ENCODE data around the gene SLC22A8. TPM values are rescaled to one million over a fixed set of nuclear protein-coding genes. Genes with fewer than 3 reads are reported as not detected.

SLC22A8 gene, protein sequence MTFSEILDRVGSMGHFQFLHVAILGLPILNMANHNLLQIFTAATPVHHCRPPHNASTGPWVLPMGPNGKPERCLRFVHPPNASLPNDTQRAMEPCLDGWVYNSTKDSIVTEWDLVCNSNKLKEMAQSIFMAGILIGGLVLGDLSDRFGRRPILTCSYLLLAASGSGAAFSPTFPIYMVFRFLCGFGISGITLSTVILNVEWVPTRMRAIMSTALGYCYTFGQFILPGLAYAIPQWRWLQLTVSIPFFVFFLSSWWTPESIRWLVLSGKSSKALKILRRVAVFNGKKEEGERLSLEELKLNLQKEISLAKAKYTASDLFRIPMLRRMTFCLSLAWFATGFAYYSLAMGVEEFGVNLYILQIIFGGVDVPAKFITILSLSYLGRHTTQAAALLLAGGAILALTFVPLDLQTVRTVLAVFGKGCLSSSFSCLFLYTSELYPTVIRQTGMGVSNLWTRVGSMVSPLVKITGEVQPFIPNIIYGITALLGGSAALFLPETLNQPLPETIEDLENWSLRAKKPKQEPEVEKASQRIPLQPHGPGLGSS
- total RNA-seq, result not detected

DNA sequence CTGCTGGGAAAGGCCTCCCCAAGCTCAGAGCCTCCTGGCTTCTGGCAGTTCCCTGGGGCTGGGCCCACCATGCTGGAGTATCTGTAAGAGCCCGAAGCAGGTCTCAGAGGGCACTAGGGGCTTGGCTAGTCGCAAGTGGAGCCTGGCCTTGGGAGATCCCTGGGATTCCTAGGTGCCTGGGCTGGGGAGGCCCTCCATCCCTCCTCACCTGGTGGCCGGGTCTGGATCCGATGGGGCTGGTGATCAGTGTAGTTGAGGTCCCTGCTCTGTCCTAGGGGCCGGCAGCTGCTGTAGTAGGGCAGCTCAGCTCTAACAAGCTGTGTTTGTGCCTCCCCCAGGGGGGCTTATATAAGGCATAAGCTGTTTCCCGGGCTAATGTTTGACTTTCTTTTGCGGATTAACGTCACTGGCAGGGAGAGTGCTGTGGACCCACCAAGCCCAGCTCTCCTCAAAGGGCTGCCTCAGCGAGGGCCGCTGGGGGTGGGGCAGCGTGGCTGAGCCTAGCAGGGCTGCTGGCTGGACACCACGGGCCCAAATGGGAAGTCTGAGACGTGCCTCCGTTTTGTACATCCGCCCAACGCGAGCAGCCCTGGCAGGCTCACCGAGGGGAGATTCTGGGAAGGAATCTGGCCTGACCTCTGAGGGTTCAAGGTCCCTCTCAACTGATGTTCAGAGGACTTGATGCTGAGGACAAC is at the start of gene SLC22A8:
SLC22A8 (minus strand) TSS at position 321 of the 695 bp plus-strand sequence. CDS start 883 bp downstream, outside the sequence.

DNA sequence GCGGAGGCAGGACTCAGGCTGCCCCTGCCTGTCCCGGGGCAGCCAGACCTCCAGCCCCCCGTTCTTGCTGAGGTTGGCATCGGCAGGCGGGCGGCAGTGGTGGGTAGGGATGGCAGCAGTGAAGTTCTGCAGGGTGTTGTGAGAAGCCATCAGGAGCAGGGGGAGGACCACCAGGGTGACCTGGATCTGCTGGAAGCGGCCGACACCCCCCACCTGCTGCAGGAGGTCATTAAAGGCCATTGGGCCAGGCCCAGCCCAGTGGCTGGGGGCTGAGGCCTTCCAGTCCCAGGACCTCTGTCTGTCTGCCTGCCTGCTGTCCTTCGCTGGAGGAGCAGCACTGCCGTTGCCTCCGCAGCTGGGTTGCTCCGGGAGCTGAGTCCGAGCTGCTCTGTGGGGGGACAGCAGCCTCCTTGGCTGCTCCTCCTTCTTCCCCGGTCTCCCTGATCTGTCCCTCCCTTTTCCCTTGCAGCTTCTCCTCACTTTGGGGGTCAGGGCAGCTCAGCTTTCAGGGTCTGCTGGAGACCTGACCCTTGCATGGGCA is 31.1 kb downstream of the SLC22A8 start, which contains the start of gene SLC22A6:
SLC22A6 (minus strand) TSS at position 517 of the 541 bp plus-strand sequence; CDS start at position 240, 277 bp downstream.

Other genes starting within 250 kb of the SLC22A8 start
- 10 to 100 TPM; 21.3 to 22.1 TPM for gene TAF6L, start 244.4 kb downstream of the SLC22A8 start, total RNA-seq
- gene TMEM179B, start 228.4 kb downstream of the SLC22A8 start, total RNA-seq, result 10 to 100 TPM; 45.4 to 45.5 TPM
- 10 to 100 TPM; 19.1 to 21.5 TPM for gene TMEM223, start 223.8 kb downstream of the SLC22A8 start, total RNA-seq
- 100 to 1,000 TPM; 101 to 104 TPM for gene NXF1, start 210.4 kb downstream of the SLC22A8 start, total RNA-seq
- gene STX5, start 183.8 kb downstream of the SLC22A8 start, total RNA-seq, result 10 to 100 TPM; 43.5 to 43.8 TPM
- gene TEX54, start 183.0 kb downstream of the SLC22A8 start, total RNA-seq, result not detected
- 10 to 100 TPM; 64.7 to 71.4 TPM for gene WDR74, start 176.3 kb downstream of the SLC22A8 start, total RNA-seq
- gene SLC3A2, start 134.9 kb downstream of the SLC22A8 start, total RNA-seq, result 100 to 1,000 TPM; 150 to 157 TPM
- not detected for gene CHRM1, start 94.5 kb downstream of the SLC22A8 start, total RNA-seq
- not detected for gene SLC22A6, start 30.9 kb downstream of the SLC22A8 start, total RNA-seq
- not detected for gene SLC22A24, start 128.4 kb upstream of the SLC22A8 start, total RNA-seq
- gene SLC22A25, start 227.8 kb upstream of the SLC22A8 start, total RNA-seq, result not detected